Endothelial cell of umbilical vein (primary cell): ENCODE measurements around the gene LSM14A. TPM values are rescaled to one million over a fixed set of nuclear protein-coding genes. Genes with fewer than 3 reads are reported as not detected.

Experiments used
- BruUV-seq: library from RNA; stranded (reverse); fragments of 400-500 nt; replicated peaks from 2 replicates; lab custom pipeline; 2021; lab: Mats Ljungman, UMichigan
- CTCF ChIA-PET: fragments of 300-600, 350-600 bp; sonication (Branson Sonifier 250); formaldehyde crosslinking; loops from one replicate; lab custom pipeline; 2021; ENCODE audit warnings: antibody characterized with exemption, inconsistent platforms; lab: Charles Lee
- POLR2A ChIA-PET: fragments of 300-600, 350-600 bp; sonication (Branson Sonifier 250); formaldehyde crosslinking; loops from one replicate; lab custom pipeline; 2021; ENCODE audit warnings: antibody characterized with exemption, inconsistent platforms; lab: Charles Lee
- DNase-seq: peaks from one replicate; pipeline ENCODE4 v3.0.0-alpha.2; 2011; ENCODE audit warnings: low read depth, low spot score
- FAIRE-seq: peaks from 2 replicates; lab custom pipeline; 2011; peaks lifted over from hg19 to GRCh38; lab: Jason Lieb, UNC
- H2AFZ ChIP-seq: 2 replicates; pipeline ENCODE4 v1.6.0; 2012; ENCODE audit warnings: low read depth, low read length, control low read depth, inconsistent platforms
- H3K27ac ChIP-seq: 2 replicates; pipeline ENCODE4 v1.5.1; 2011; ENCODE audit warnings: low read depth, mild to moderate bottlenecking, control low read depth, low read length, moderate library complexity; ENCODE audit not compliant: insufficient read depth
- H3K27me3 ChIP-seq, 2 experiments: 2 replicates each; pipeline versions ENCODE4 v1.6.0 to v1.6.1; 2011; ENCODE audit warnings: low read length in 2 of 2, mixed read lengths in 1 of 2; ENCODE audit not compliant: control insufficient read depth in 2 of 2, insufficient read depth in 2 of 2
- H3K36me3 ChIP-seq, 2 experiments: 2 replicates in 1 of 2; 3 replicates in 1 of 2; pipeline ENCODE4 v1.5.1; 2011; ENCODE audit warnings: low read length in 2 of 2, mild to moderate bottlenecking in 1 of 2, moderate library complexity in 1 of 2; ENCODE audit not compliant: control insufficient read depth in 2 of 2, insufficient read depth in 2 of 2; ENCODE audit errors: extremely low read depth in 1 of 2
- H3K4me1 ChIP-seq: 3 replicates; pipeline ENCODE4 v1.5.1; 2011; ENCODE audit warnings: mild to moderate bottlenecking, low read length; ENCODE audit not compliant: control insufficient read depth, insufficient read depth; ENCODE audit errors: extremely low read depth
- H3K4me2 ChIP-seq: 2 replicates; pipeline ENCODE4 v1.6.1; 2011; ENCODE audit warnings: low read length, control low read depth, mixed read lengths; ENCODE audit not compliant: insufficient read depth
- H3K4me3 ChIP-seq, 3 experiments: fragments of 200-600 bp in 1 of 3; sonication (generic), shearing (Covaris generic) in 1 of 3; replicated peaks in 1 of 3; 2 replicates each; pipeline ENCODE4 v1.5.1; 2011 to 2016; ENCODE audit warnings: control low read depth in 3 of 3, low read length in 3 of 3, mild to moderate bottlenecking in 2 of 3, inconsistent platforms in 1 of 3, low read depth in 1 of 3, moderate library complexity in 1 of 3; ENCODE audit not compliant: insufficient read depth in 1 of 3
- H3K79me2 ChIP-seq: 2 replicates; pipeline ENCODE4 v1.6.0; 2012; ENCODE audit warnings: low read length, inconsistent platforms; ENCODE audit not compliant: control insufficient read depth, insufficient read depth
- H3K9ac ChIP-seq: replicated peaks from 2 replicates; pipeline ENCODE3; 2011; ENCODE audit warnings: low read length, control low read depth; ENCODE audit not compliant: insufficient read depth; ENCODE audit errors: extremely low read depth
- H3K9me1 ChIP-seq: replicated peaks from 3 replicates; pipeline ENCODE4 v1.6.0; 2011; ENCODE audit warnings: mild to moderate bottlenecking, low read length; ENCODE audit not compliant: control insufficient read depth, insufficient read depth; ENCODE audit errors: extremely low read depth
- H3K9me3 ChIP-seq: replicated peaks from 2 replicates; pipeline ENCODE4 v1.5.1; 2012; ENCODE audit warnings: low read length, inconsistent platforms; ENCODE audit not compliant: control insufficient read depth, insufficient read depth
- H4K20me1 ChIP-seq: replicated peaks from 2 replicates; pipeline ENCODE3; 2011; ENCODE audit warnings: mild to moderate bottlenecking, low read length; ENCODE audit not compliant: control insufficient read depth, insufficient read depth; ENCODE audit errors: extremely low read depth
- EZH2 ChIP-seq: IDR thresholded peaks from 2 replicates; pipeline ENCODE4 v1.6.1; 2012; ENCODE audit warnings: borderline replicate concordance, low read depth, mild to moderate bottlenecking, moderate library complexity, low read length, inconsistent platforms; ENCODE audit not compliant: severe bottlenecking
- FOS ChIP-seq: IDR thresholded peaks from 2 replicates; pipeline ENCODE4 v1.6.1; 2011; ENCODE audit warnings: mild to moderate bottlenecking, low read length, moderate library complexity, borderline replicate concordance; ENCODE audit not compliant: insufficient read depth
- GATA2 ChIP-seq: IDR thresholded peaks from 2 replicates; pipeline ENCODE4 v1.7.0; 2011; ENCODE audit warnings: low read depth, mild to moderate bottlenecking, moderate library complexity, mixed read lengths, low read length; ENCODE audit not compliant: insufficient read length, insufficient read depth
- JUN ChIP-seq: IDR thresholded peaks from 2 replicates; pipeline ENCODE4 v1.6.1; 2011; ENCODE audit warnings: borderline replicate concordance, low read depth; ENCODE audit not compliant: insufficient read length, insufficient read depth
- MYC ChIP-seq: IDR thresholded peaks from one replicate; pipeline ENCODE4 v1.6.1; 2011; ENCODE audit warnings: mild to moderate bottlenecking, low read depth, low read length
- POLR2A ChIP-seq: IDR thresholded peaks from 2 replicates; pipeline ENCODE4 v1.6.1; 2012; ENCODE audit warnings: low read depth, mild to moderate bottlenecking, control low read depth, low read length
- POLR2AphosphoS5 ChIP-seq: IDR thresholded peaks from 2 replicates; pipeline ENCODE4 v1.6.1; 2012; ENCODE audit warnings: low read depth, mild to moderate bottlenecking, control low read depth, low read length, moderate library complexity; ENCODE audit not compliant: insufficient read depth
- dilution Hi-C: fragments of 300-500 bp; cut with MboI; formaldehyde crosslinking; loops from one replicate; pipeline ENCODE4 v1.15.0; 2019; ENCODE audit warnings: low sequenced_read_pairs; ENCODE audit not compliant: extremely low pct_ligation_motif_present
- intact Hi-C: fragments of 100-400 bp; cut with micrococcal nuclease; formaldehyde crosslinking; loops from one replicate; pipeline ENCODE4 v1.10.0; 2022
- polyA plus RNA-seq, 4 experiments: library from polyadenylated mRNA; depleted of rRNA in 3 of 4; stranded (reverse) in 3 of 4; unstranded in 1 of 4; fragments of >200 nt; gene quantifications; 2 replicates each; pipeline versions ENCODE4 v1.2.1 to v1.2.3, GENCODE V29; 2011 to 2012; ENCODE audit warnings: missing spikeins in 1 of 4
- total RNA-seq: library from RNA; stranded (reverse); gene quantifications from 2 replicates; pipeline ENCODE4 v1.2.3, GENCODE V29; 2021
- TF ChIP-seq, protein P1 (sequence below), 2 donors: IDR thresholded peaks; 1 replicate in 1 of 2; 2 replicates in 1 of 2; pipeline ENCODE4 v1.5.1; 2011; ENCODE audit warnings: low read length in 2 of 2, mild to moderate bottlenecking in 2 of 2, moderate library complexity in 2 of 2, control low read depth in 1 of 2, inconsistent platforms in 1 of 2, low read depth in 1 of 2; ENCODE audit not compliant: insufficient read depth in 1 of 2; ENCODE audit errors: extremely low read depth in 1 of 2
- TF ChIP-seq, protein P2 (sequence below): IDR thresholded peaks from 2 replicates; pipeline ENCODE4 v1.6.1; 2011; ENCODE audit not compliant: insufficient read depth, insufficient read length

LSM14A gene
- total and polyA plus RNA-seq, 2 donors (not counting 3 experiments of a cell fraction or from before 2014, with no cell fraction given), result 96.7 to 122 TPM

DNA sequence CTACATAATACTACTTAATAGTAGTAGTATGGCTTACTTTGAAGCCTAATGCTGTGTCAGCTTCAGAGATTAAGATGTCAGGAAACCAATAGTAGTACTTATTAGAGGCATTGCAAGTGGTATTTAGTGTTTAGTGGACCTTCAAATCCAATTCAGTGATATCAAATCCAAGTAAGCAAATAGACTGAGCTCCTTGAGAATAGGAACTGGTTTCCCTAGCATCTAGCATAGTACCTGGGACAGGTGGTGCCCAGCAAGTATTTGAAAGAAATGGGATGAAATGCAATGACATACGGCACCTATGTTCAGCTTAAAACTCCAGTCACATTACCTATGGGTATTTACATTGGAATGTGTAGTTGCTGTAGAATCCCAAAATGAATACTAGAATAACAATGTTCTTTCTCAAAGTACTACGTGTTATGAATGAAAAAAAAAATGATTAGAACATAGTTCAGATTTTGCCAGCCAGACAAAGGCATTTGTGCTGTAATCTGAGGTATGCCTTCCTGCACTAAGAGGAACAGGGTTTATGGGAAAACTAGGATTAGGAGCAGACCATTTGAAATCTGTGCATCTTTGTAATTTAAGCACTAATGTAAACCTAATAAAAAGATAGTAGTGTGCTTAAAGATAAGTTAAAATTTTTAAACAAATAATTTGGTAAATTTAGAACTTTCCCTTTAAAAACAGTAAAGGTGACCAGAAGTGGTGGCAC, 17.1 kb downstream of the LSM14A start:
- Histone ChIP-seq H3K27me3 (no peaks in the 10 kb centered on the region), H3K9me1 (no peaks in the 10 kb centered on the region), H3K79me2 (peaks cover 97% of the 10 kb centered on the region), H3K4me1 (no peaks in the 10 kb centered on the region), H4K20me1 (peaks cover 28% of the 10 kb centered on the region), H3K27ac (no peak overlapping the region), H3K4me3 (no peak overlapping the region), H3K9ac (no peak overlapping the region), H2AFZ (no peak overlapping the region), H3K9me3 (no peaks in the 10 kb centered on the region), H3K36me3 (peaks cover 0 to 5% of the 10 kb centered on the region in 2 experiments), H3K4me2 (no peak overlapping the region)
- no TSS peak for BruUV-seq
- ChIA-PET CTCF (interaction anchor here (1.1 to 1.3 kb wide), 2 partner anchors 11 to 15 kb away, joined by 3 to 4 read pairs; no protein-coding TSS in a partner anchor), POLR2A (interaction anchor here (0.6 kb wide), 1 partner anchor 55 kb away, joined by 4 read pairs; no protein-coding TSS in a partner anchor)
- intact Hi-C loops (no loop called here), dilution Hi-C loops (no loop called here)
- no peak for DNase-seq
- no peak for FAIRE-seq
- TF ChIP-seq GATA2, result no peak
- TF ChIP-seq JUN, result no peak
- no peak for TF ChIP-seq MYC
- TF ChIP-seq POLR2A, result no peak
- TF ChIP-seq, protein P1, sequence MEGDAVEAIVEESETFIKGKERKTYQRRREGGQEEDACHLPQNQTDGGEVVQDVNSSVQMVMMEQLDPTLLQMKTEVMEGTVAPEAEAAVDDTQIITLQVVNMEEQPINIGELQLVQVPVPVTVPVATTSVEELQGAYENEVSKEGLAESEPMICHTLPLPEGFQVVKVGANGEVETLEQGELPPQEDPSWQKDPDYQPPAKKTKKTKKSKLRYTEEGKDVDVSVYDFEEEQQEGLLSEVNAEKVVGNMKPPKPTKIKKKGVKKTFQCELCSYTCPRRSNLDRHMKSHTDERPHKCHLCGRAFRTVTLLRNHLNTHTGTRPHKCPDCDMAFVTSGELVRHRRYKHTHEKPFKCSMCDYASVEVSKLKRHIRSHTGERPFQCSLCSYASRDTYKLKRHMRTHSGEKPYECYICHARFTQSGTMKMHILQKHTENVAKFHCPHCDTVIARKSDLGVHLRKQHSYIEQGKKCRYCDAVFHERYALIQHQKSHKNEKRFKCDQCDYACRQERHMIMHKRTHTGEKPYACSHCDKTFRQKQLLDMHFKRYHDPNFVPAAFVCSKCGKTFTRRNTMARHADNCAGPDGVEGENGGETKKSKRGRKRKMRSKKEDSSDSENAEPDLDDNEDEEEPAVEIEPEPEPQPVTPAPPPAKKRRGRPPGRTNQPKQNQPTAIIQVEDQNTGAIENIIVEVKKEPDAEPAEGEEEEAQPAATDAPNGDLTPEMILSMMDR (IDR thresholded peaks at IDR 0.05; ENCODE audit: extremely low read depth in 1 of 2, insufficient read depth in 1 of 2, low read depth in 1 of 2, low read length in 2 of 2), result no peak
- no peak for TF ChIP-seq EZH2
- no peak for TF ChIP-seq POLR2AphosphoS5
- TF ChIP-seq, protein P2, sequence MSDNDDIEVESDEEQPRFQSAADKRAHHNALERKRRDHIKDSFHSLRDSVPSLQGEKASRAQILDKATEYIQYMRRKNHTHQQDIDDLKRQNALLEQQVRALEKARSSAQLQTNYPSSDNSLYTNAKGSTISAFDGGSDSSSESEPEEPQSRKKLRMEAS, result no peak
- TF ChIP-seq FOS, result no peak
